ENCODE data around the gene KRT71.

DNA sequence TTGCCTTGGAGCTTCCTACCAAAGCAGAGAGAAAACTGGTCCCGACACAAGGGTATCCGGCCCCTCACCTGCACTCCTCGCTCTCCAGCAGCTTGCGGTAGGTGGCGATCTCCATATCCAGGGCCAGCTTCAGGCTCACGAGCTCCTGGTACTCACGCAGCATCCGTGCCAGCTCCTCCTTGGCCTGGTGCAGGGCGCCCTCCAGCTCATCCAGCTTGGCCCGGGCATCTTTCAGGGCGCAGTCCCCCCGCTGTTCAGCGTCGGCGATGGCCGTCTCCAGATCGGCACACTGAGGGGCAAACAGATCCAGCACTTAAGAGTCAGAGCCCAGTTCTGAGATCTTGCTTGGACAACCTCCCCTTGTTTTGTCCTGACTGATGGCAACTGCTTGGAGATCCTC is 34.6 kb upstream of the KRT71 start:
- TF ChIP-seq, protein P1, sequence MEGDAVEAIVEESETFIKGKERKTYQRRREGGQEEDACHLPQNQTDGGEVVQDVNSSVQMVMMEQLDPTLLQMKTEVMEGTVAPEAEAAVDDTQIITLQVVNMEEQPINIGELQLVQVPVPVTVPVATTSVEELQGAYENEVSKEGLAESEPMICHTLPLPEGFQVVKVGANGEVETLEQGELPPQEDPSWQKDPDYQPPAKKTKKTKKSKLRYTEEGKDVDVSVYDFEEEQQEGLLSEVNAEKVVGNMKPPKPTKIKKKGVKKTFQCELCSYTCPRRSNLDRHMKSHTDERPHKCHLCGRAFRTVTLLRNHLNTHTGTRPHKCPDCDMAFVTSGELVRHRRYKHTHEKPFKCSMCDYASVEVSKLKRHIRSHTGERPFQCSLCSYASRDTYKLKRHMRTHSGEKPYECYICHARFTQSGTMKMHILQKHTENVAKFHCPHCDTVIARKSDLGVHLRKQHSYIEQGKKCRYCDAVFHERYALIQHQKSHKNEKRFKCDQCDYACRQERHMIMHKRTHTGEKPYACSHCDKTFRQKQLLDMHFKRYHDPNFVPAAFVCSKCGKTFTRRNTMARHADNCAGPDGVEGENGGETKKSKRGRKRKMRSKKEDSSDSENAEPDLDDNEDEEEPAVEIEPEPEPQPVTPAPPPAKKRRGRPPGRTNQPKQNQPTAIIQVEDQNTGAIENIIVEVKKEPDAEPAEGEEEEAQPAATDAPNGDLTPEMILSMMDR (conservative IDR thresholded peaks at IDR 0.05; ENCODE audit: low read length) = no peak
- no peak for TF ChIP-seq EZH2phosphoT487 (IDR thresholded peaks at IDR 0.05; ENCODE audit: borderline replicate concordance)

Data from Loucy (cell line).